PC-9 (cell line): ENCODE data around the gene RPRD1A. TPM values are rescaled to one million over a fixed set of nuclear protein-coding genes. Genes with fewer than 3 reads are reported as not detected.
"Not testable (repeated sequence)": the region's sequence is repeated elsewhere in the genome, so short reads cannot be mapped to it uniquely, and the experiment has no call there.

ENCODE experiments used
- BruUV-seq: library from RNA; stranded (reverse); fragments of 400-500 nt; replicated peaks from 2 replicates; lab custom pipeline; 2021; lab: Mats Ljungman, UMichigan
- CTCF ChIA-PET: fragments of 300-600 bp; sonication (Branson Sonifier 250); formaldehyde crosslinking; loops from one replicate; lab custom pipeline; 2022; ENCODE audit warnings: antibody characterized with exemption; lab: Charles Lee
- POLR2A ChIA-PET: fragments of 300-600 bp; sonication (Branson Sonifier 250); formaldehyde crosslinking; loops from one replicate; lab custom pipeline; 2022; ENCODE audit warnings: antibody characterized with exemption; ENCODE audit not compliant: unreplicated experiment; lab: Charles Lee
- DNase-seq, 2 experiments: peaks; one replicate each; pipeline versions ENCODE4 v3.0.0 to v3.0.0-alpha.2; 2015 to 2022; ENCODE audit warnings: mixed read lengths in 1 of 2
- H2AFZ ChIP-seq: fragments of 200-600 bp; sonication (generic); 2 replicates; pipeline ENCODE4 v1.8.1; 2017; ENCODE audit warnings: antibody characterized with exemption
- H3F3A ChIP-seq: fragments of 200-600 bp; sonication (generic); 2 replicates; pipeline ENCODE4 v1.8.1; 2017; ENCODE audit warnings: antibody characterized with exemption, mild to moderate bottlenecking, low read depth; ENCODE audit not compliant: insufficient read depth
- H3K27ac ChIP-seq: fragments of 200-600 bp; sonication (generic); 2 replicates; pipeline ENCODE4 v1.6.1; 2016; ENCODE audit warnings: mixed run types
- H3K27me3 ChIP-seq: fragments of 200-600 bp; sonication (generic); 2 replicates; pipeline ENCODE4 v1.6.1; 2016; ENCODE audit warnings: low read depth, mixed run types; ENCODE audit not compliant: insufficient read depth
- H3K36me3 ChIP-seq: fragments of 200-600 bp; sonication (generic); 2 replicates; pipeline ENCODE4 v1.6.1; 2016; ENCODE audit warnings: low read depth, mixed run types
- H3K4me1 ChIP-seq: fragments of 200-600 bp; sonication (generic); replicated peaks from 2 replicates; pipeline ENCODE4 v1.6.1; 2016; ENCODE audit warnings: mixed run types; ENCODE audit not compliant: insufficient read depth
- H3K4me2 ChIP-seq: fragments of 200-600 bp; sonication (generic); 2 replicates; pipeline ENCODE4 v1.6.1; 2017; ENCODE audit warnings: mixed run types
- H3K4me3 ChIP-seq: fragments of 200-600 bp; sonication (generic); 2 replicates; pipeline ENCODE4 v1.6.1; 2016; ENCODE audit warnings: mixed run types
- H3K79me2 ChIP-seq: fragments of 200-600 bp; sonication (generic); 2 replicates; pipeline ENCODE4 v1.6.1; 2017; ENCODE audit warnings: low read depth, mixed run types
- H3K9me2 ChIP-seq: fragments of 200-600 bp; sonication (generic); 2 replicates; pipeline ENCODE4 v1.8.1; 2017; ENCODE audit warnings: mild to moderate bottlenecking; ENCODE audit not compliant: insufficient read depth
- H3K9me3 ChIP-seq: fragments of 200-600 bp; sonication (generic); 2 replicates; pipeline ENCODE4 v1.8.1; 2016; ENCODE audit warnings: low read depth; ENCODE audit not compliant: insufficient read depth
- H4K20me1 ChIP-seq: fragments of 200-600 bp; sonication (generic); 2 replicates; pipeline ENCODE4 v1.8.1; 2017; ENCODE audit not compliant: insufficient read depth
- CTCF ChIP-seq: fragments of 200-600 bp; sonication (generic); conservative IDR thresholded peaks from 2 replicates; pipeline ENCODE4 v1.6.1; 2017; ENCODE audit warnings: mixed run types, antibody characterized with exemption, mild to moderate bottlenecking, moderate library complexity
- EZH2 ChIP-seq: fragments of 200-600 bp; sonication (generic); IDR thresholded peaks from 2 replicates; pipeline ENCODE4 v1.8.0; 2017; ENCODE audit warnings: antibody characterized with exemption, low read depth
- intact Hi-C: fragments of 100-400 bp; cut with micrococcal nuclease; formaldehyde crosslinking; loops from one replicate; pipeline ENCODE4 v1.10.0; 2022; ENCODE audit not compliant: unreplicated experiment
- total RNA-seq: library from RNA; stranded (reverse); gene quantifications from 2 replicates; pipeline ENCODE4 v1.2.3, GENCODE V29; 2021

The RPRD1A gene
- total RNA-seq, 1 experiment from 2014 or later, result 34.2 TPM

GRCh38 chr18:36066001-36066400 lies 1.4 kb downstream of the RPRD1A start:
- intact Hi-C loops, result no loop called here
- CTCF ChIA-PET, result no interaction called here
- DNase-seq, result no peak

GRCh38 chr18:36064809-36065079 lies 2.6 kb downstream of the RPRD1A start:
- H2AFZ ChIP-seq, POLR2A ChIA-PET, CTCF ChIA-PET, DNase-seq, H3K4me3 ChIP-seq, intact Hi-C loops, H3K27me3 ChIP-seq, H3K9me3 ChIP-seq, H3K9me2 ChIP-seq, H3K36me3 ChIP-seq, H3K27ac ChIP-seq, H3K4me2 ChIP-seq, H3F3A ChIP-seq: not testable (repeated sequence)
- Histone ChIP-seq H3K79me2 (peaks cover 73% of the 10 kb centered on the region), H3K4me1 (0 out of 2 replicates have a peak, but pooled peaks cover 12% of the 10 kb centered on the region), H4K20me1 (peaks cover 13% of the 10 kb centered on the region; the same call in 1 of the 2 replicates)
- TSS peak; percentile 5 for BruUV-seq

More at GRCh38 chr18:36066001-36066400, 1.4 kb downstream of the RPRD1A start:
- peaks cover 61% of the 10 kb centered on the region for H3K79me2 ChIP-seq
- no peak overlapping the region for H2AFZ ChIP-seq
- no peak overlapping the region for H3K27ac ChIP-seq
- no TSS peak for BruUV-seq
- H3K4me2 ChIP-seq, result peak overlapping the region; percentile 95
- POLR2A ChIA-PET, result no interaction called here
- peak overlapping the region; percentile 64 for H3K4me3 ChIP-seq
- TF ChIP-seq EZH2 (no peak), CTCF (no peak)
- H3K4me1 ChIP-seq, result 0 out of 2 replicates have a peak, but pooled peaks cover 12% of the 10 kb centered on the region
- H3K36me3 ChIP-seq, result no peaks in the 10 kb centered on the region
- no peaks in the 10 kb centered on the region for H3K27me3 ChIP-seq
- H3F3A ChIP-seq, result no peaks in the 10 kb centered on the region
- peaks cover 13% of the 10 kb centered on the region; the same call in 1 of the 2 replicates for H4K20me1 ChIP-seq
- H3K9me3 ChIP-seq, result no peaks in the 10 kb centered on the region
- H3K9me2 ChIP-seq, result no peaks in the 10 kb centered on the region

GRCh38 chr18:36064027-36064808 lies 3.1 kb downstream of the RPRD1A start:
- no peak for TF ChIP-seq EZH2
- TF ChIP-seq CTCF, result no peak
- intact Hi-C loops, result no loop called here
- Histone ChIP-seq H2AFZ (no peak overlapping the region), H3K27ac (no peak overlapping the region), H3F3A (no peaks in the 10 kb centered on the region), H3K9me3 (no peaks in the 10 kb centered on the region), H3K27me3 (no peaks in the 10 kb centered on the region), H3K79me2 (peaks cover 77% of the 10 kb centered on the region), H3K36me3 (no peaks in the 10 kb centered on the region), H3K4me2 (no peak overlapping the region), H3K4me1 (0 out of 2 replicates have a peak, but pooled peaks cover 12% of the 10 kb centered on the region), H3K9me2 (no peaks in the 10 kb centered on the region), H3K4me3 (no peak overlapping the region), H4K20me1 (peaks cover 13% of the 10 kb centered on the region; the same call in 1 of the 2 replicates)
- ChIA-PET CTCF (interaction anchor here (0.5 kb wide), 1 partner anchor 31 kb away, joined by 5 read pairs; no protein-coding TSS in a partner anchor), POLR2A (no interaction called here)
- DNase-seq, result no peak
- no TSS peak for BruUV-seq
